NCI-H2196 treated with DMSO at 0.1 percent for 48 hours (cell line): ENCODE data around the gene HOXD13.

Experiments
- DNase-seq: peaks from one replicate; lab custom pipeline; 2025; ENCODE audit not compliant: unreplicated experiment; lab: John Stamatoyannopoulos, UW

HOXD13 gene

DNA sequence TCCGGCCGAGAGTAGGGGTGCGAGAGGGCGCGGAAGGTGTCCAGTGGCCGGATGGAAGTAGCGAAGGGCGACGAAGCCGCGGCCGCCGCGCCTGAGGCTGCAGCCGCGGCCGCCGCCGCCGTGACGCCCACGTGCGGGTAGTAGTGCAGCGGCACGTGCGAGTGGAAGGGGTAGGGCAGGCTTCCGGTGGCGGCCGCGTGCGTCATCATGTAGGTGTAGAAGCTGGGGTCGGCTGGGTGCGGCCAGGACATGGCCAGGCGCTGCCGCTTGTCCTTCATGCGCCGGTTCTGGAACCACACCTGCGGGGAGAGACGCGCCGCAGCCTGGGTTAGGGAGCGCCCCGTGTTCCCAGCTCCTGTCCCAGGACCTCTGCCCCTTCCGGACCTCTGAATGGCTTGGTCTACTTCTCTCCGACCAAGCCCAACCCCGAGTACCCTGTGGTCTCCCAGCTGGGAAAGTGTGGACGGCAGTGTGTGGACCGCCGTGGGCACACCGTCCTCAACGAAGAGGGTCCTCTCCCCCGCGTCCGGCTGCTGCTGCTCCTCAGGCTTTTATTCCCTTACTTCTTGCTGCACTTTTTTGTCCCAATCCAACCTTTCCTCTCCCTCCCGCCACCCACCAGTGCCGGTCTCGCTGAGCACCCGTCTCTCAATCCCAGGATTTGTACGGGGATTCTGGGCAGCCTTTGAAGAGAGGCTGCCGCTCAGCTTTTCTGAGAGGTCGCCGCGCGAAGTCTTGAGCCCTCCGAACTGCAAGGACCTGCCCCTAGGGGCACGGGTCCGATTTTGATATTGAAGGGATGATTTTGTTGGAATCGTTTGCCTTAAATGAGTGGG, 11.8 kb upstream of the HOXD13 start:
- DNase-seq, result no peak

DNA sequence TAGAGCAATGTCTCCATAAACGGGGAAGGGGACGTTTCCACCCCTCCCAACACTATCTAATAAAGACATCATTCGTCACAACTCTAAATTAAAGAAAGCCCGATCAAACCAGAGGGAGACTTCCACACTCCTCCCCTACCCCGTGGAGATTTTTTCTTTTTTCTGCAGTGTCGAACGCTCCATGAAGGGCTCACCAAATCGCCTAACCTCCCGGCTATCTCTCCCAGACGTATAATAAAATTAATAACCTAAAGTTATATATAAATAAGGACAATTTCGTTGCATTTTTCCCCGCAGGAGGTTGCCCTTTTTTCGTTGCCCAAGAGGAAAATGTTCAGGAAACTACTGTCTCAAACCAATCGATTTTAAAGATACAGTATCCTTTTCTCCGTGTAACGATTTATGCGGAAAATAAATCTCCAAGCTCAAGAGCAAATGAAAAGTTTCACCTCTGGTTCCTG, 11.1 kb upstream of the HOXD13 start:
- no peak for DNase-seq

DNA sequence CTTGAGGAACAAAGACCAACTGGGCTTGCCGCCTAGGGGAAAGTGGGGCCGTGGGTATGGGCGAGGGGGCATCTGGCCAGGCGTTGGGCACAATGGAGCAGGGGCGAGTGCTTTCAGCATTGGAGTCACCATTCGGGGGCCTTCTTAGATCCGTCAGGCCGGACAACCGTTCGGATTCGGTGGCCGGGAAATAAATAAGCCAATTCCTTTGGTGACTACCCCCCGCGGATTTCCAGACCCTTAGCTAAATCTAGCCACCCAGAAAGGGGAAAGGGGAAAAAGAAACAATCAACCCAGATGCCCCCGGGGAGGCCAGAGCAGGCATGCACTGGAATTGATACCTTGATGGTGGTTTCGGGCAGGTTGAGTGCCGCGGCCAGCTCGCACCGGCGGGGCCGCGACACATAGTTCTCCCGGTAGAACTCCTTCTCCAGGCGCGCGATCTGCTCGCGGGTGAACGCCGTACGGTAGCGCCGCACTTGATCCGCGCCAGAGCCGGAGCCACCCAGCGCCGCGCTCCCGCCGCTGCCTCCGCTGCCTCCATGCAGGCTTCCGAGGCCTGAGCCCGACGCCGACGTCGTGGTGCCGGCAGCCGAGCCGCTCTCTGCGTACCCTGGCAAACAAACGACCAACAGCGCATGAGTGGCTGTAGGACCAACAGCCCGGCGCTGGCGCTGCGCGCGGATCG, 10.5 kb upstream of the HOXD13 start:
- no peak for DNase-seq

DNA sequence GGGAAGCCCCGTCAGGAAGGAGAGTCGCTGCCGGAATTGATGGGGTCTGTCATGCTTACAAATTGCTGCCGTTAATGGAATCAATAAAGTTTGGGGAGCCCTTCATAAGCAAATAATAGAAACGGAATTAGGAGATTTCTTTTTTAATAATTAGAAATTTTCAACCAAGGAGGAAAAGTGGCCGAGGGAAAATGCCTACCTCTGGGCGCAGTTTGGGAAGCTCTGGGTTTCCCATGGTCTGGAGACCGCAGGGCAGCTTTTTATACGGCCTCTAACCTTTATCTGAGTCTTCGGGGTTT, 10.0 kb upstream of the HOXD13 start:
- DNase-seq, result no peak

DNA sequence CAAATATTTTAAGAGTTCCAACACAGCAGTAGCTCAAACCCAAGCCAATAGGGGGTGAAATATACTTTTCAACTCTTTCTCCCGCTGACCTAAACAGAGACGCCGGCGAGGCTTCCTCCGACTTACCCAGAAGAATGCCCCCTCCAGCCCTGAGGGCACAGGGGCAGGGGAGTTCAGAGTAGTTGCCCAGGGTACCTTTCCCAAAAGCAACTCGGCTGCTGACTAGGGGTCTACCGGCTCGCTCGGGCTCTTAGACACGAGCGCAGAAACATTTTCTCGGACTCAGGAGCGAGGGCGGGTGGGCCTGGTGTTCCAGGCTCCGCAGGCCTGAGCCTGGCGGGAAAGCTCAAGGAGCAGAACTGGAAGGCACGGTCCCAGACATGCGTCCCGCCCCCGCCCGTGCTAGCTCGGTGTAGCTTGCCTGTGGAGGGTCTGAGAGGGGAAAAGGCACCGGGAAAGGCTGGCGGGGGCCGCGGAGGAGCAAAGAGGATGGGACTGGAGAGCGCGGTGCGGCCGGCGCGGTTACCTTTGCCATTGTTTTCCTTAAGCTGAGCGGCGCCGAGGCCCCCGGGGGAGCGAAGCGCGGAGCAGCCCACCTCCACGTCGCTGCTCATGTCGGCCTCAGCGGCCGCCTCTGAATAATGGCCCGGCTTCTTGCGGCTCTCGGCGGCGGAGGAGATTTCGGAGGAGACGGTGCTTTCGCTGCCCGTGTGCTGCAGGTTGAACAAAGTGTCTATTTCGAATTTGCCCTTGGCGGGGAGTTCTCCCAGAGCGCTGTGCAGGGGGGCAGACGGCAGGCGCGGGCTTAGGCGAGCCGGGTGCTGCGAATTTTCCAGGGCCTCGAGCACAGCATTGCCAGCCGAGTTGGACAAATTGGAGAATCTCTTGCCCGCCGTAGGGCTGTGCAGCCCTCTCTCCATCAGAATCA, 9.4 kb upstream of the HOXD13 start:
- DNase-seq, result no peak

DNA sequence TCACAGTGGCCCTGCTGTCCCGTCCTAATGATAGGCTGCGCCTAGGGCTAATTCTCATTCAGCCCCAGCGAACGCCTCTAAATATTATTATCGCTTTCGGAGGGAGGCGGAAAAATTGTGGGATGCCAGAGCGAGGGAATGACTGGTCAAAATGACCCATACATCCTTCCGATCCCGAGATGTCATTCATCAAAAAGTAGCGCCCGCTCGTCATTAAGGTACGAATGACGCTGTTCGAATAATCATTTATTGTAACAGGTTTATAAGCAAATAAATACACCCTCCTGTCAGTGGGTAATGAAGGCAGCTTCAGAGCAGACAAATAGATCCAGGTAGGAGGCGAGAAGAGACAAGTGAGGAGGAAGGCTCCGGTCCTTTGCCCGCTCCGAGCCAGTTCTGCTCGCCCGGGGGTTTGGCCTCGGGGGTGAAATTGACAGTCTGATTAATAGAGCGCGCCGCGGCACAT, 8.7 kb upstream of the HOXD13 start, which contains the start of gene EVX2:
EVX2 (minus strand) TSS at position 167 of the 466 bp plus-strand sequence. CDS start 186 bp downstream, outside the sequence.
- no peak for DNase-seq

DNA sequence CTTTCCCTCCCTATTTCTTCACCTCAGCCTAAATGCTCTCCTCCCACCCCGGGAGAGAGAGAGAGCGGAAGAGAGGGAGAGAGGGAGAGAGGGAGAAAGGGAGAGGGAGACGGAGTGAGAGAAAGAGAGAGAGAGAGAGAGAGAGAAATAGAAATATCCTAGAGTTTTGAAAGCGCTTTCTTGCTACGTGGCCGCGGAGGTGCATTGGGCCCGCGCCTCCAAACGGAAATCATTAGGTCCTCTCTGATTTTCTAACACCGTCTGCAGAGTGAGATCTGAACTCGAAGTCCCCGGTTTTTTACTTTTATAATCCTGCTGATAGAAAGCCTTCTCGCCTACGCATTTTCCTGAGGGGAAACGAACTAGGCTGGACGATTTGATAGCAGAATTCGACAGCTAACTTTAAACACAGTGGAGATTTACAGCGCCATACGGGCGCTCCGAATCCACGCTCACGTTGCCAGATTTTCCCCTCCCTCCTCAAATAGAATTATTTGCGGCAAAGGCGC, 7.9 kb upstream of the HOXD13 start:
- DNase-seq, result no peak

DNA sequence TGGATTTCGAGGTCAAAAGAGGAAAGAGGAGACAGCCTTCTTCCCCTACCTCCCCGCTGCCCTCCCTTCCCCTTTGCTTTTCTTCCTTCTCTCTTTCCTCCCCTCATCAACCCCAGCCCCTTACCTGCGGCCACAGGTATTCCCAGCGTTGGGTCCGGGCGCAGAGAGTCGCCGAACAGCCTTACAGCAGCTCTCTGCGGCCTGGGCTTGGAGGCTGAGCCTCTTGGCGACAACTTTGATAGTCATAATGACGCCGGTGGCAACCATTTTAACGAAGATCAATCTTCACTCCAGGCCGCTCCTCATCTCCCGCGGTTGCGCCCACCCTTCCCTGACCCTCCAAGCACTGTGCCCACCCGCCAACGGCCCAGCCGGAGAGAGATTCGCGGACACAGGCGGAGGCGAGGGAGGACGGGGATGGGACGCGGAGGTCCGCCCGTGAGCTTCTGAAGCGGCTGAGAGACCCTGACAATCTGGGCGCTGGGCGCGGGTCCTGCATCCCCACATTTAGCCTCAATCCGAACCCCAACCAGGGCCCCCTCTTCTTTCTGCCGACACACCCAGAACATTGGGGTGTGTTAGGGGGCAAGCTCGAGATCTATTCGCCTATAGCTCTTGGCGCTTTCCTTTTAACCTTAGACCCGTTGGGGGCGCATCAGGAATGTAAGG, 7.3 kb upstream of the HOXD13 start:
- no peak for DNase-seq

DNA sequence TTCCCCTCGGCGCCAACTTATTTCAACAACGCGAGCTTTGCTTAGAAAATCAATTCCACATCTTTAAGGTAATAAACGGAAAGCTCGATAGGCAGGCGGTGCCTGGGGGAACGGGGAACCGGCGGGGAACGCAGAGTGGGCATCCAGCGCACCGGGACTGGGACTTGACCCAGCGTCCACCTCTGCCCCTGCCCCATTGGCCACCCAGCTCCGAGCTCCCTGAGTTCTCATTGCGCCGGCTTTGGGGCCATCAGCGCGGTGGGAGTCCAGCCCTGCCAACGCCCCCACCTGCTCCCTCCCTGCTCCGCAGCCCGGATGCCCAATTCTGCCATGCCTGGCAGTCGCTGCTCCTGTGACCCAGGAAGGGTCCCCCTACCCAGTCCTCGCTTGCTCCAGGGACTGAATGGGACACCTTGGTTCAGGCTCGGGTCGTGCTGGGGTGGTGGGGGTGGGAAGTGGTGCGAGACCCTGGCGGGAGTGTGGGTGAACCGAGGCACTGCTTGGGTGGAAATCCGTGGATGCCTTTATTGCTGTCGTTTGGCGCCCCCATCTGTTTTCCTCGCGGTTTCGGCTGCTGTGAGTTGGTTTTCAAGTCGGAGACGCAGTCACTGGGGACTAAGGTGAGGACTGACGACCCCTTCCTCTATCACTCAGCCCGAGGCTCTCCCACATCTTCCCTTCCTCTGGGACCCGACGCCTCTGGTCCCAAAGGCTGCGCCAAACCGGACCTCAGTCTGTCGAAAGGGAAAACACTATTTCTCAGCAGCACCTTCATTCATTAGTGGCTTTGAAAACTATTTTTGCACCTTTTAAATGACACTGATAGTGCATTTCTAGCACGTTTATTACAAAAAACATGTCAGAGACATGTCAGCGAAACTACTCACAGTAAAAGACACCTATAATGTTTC, 6.4 kb upstream of the HOXD13 start:
- peak; percentile 65 for DNase-seq

DNA sequence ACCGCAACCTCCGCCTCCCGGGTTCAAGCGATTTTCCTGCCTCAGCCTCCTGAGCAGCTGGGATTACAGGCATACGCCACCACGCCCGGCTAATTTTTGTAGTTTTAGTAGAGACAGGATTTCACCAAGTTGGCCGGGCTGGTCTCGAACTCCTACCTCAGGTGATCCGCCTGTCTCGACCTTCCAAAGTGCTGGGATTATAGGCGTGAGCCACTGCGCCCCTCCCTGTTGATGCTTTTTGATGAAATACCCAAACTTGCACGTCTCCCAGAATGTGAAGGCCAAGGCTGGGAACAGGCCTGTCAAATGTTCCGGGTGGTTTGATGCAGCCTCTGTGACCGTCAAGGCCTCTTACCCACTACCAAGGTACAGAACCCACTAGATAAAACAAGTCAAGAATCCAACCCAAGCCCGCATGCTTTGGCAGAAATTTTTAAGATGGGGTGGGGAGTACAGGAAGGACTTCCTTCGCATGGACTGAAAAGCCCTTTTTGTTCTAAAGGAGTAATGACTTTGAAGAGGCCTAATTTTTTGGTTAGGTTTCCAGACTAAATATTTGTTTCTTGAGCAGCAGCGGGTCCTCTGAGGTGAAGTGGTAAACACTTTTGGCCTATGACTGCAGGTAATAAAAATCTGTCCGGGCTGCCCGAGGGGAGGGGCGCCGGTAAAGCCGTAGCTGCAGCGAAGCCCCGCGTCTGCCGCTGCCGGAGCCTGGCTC, 5.0 kb upstream of the HOXD13 start:
- no peak for DNase-seq

DNA sequence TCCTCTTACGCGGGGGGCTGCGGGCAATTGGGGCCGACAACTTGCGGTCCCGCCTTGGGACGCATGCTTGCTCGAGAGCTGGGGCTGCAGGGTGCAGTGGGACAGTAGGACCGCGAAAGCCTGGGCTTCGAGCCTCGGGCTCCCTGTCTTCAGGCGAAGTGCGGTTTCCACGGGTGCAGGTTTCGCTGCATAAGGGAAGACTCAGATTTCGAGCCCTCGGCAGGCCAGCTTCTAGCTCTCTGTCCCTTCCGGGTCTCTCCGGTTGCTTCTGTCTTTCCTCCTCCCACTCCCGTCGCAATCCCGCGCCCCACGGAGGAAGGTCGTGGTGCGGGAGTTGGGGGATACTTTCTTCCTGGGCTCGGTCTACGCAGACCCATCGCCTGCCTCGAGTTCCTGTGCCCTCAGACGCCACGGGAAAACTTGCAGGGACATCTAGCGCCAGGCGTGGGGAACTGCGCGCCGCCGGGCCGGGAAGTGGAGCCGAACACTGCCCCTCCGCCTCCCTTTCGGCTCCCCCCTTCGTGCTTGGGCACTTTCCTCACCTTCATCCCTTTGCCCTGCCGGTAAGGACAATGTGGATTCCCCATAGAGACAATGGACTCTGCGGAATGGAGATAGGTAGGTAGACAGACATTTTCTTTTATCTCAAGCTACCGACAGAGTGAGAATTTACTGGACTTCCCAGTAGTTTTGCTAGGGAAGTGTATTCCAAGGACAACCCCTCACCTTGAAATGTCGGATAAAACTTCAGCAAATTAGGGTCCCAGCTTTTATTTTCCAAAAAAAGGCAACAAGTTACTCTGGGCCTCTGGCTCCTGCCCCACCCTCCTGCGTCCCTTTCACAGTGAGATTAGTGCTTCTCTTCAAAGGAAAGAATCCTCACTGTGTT, 4.2 kb upstream of the HOXD13 start:
- peak; percentile 40 for DNase-seq

DNA sequence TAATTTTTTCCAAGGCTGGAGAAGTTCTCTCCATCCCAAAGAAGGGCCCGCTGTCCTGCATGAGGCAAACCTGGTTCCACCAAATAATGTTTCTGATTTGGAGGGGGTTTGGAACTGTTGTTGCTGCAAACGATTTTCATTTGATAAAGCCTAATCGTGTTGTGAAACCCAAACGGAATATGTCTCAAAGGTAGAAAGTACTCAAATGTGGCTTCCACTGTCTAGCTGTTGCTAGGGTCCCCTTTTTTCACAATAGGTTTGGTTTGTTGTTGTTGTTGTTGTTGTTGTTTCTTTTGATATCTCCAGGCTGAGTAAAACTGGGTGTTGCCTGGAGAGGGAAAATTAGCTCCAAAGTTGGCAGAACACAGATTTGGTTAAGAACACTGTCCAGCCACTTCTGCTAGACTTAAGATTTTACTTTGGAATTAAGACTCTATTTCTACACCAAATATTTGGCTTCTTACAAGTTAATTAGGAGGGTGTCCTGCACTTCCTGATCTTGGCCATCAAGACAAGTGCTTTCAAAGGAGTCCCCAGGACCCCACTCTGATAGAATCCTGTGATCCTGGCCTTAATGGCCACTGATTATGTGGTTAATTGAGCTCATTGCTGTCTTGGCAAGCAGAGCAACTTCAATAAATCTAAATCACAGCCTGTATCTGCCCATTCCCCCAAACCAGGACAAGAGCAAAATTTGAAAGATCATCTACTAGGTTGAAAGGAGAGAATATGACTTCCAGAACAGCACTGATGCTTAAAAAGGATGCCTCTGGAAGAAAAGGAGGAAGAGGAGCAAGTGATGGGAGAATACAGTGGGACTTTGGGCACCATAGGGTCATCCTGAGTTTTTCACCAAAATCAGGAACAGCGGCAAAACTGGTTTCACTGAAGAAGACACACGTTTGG, 3.3 kb upstream of the HOXD13 start:
- no peak for DNase-seq

DNA sequence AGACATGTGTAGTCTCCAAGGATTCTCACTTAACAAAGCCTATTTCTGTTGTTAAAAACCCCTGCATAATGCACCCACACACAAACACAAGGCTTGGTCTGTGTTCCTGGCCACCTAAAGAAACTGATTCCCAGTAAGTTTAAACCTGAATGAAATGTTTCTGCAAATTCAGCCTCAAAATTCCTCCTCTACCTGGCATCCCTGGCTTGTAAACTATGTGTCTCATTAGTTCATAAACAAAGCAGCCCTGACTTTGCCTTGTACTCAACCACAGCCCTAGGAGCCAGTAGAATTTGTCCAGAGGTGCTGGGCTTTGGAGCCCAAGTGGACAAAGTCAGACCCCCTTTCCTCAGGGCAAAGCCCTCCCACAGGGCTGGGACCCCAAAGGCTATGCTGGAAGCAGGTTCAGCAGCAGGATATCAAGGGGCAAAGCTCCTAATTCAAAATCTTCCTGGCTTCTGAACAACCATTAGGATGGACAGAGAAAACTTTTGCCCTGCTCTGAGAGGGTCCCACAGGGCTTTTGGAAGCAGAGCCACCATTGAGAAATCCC, 2.6 kb upstream of the HOXD13 start:
- no peak for DNase-seq

DNA sequence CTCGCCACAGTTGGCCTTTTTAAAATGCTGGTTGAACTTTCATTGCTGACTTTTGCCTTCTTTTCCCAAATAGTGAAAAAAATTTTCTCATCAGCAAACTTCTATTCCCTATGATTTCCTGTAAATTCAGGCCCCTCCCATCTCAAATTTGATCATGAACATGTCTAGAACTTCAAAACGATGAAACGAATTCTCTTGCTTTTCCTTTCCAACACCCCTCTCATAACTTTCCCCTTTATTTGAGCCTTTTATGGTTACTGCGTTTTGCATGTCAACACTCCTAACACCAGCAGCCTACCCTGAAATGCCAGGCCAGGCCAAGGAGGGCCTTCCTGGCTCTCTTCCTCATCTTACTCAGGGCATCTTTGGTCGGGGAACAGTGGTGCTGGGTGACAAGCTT, 1.7 kb upstream of the HOXD13 start:
- no peak for DNase-seq

DNA sequence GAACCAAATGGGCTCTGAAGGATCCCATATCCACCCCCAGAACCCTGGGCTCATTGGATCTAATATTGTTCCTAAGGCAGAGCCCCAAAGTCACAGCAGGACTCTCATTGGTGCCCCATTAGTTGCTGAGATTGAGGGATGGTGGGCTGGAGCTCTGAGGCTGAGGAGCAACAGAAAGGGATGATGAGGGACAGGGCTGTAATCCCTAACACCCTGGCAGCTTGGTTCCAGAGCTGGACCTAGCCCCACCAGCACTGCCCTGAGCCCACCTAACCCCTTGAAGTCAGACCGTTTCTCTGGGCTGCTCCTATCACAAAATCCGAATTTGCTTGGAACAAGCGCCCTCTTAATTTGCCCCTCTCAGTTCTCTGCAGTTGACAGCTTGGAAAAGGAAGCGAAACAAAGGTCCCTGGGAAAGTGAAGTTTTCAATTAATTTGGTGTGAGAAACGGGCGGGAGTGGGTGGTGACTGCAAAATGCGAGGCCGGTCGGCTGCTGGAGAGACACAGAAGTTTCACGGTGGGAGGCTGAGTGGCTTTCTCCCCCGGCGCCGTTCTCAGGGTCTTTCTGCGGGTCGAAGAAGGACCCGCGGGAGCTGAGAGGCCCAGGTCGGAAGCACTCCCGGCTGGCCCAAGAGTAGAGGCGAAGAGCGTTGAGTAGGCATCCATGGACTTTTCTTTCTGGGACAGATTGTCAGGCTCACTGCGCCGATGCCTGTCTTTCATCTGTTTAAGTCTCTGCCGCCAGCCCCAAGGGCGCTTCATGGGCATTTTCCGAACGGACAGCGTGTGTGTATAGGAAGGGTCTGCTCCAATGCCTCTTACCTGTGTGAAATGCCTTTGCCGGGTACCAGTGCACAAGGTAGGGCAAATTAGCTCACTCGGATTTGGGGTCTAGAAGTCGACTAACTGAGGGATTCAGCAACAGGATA, 927 bp upstream of the HOXD13 start:
- DNase-seq, result no peak
